ENCODE results near the gene ALPK3.

DNA sequence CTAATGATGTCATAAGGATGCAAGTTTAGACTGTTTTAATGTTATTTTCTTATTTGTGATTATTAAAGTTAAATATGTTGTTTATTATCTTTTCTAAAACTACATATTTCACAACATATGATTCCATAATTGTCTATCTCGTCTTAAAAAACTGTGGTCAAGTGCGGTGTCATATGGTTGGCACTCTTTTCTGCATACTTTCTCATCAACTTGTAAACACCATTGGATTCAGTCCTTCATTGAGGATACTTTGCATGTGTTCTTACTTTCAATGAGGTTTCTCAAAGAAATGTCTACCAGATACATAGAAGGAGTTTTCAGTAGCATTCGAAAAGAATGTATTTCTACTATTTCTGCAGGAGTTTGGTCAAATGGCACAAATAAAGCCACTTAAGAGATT lies 22.0 kb upstream of the ALPK3 start:
- TF ChIP-seq EZH2phosphoT487 (IDR thresholded peaks at IDR 0.05): no peak
- TF ChIP-seq, protein P1, sequence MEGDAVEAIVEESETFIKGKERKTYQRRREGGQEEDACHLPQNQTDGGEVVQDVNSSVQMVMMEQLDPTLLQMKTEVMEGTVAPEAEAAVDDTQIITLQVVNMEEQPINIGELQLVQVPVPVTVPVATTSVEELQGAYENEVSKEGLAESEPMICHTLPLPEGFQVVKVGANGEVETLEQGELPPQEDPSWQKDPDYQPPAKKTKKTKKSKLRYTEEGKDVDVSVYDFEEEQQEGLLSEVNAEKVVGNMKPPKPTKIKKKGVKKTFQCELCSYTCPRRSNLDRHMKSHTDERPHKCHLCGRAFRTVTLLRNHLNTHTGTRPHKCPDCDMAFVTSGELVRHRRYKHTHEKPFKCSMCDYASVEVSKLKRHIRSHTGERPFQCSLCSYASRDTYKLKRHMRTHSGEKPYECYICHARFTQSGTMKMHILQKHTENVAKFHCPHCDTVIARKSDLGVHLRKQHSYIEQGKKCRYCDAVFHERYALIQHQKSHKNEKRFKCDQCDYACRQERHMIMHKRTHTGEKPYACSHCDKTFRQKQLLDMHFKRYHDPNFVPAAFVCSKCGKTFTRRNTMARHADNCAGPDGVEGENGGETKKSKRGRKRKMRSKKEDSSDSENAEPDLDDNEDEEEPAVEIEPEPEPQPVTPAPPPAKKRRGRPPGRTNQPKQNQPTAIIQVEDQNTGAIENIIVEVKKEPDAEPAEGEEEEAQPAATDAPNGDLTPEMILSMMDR (IDR thresholded peaks at IDR 0.05): no peak

All from neural progenitor cell (in vitro differentiated cells).